DMS53 treated with DMSO at 0.1 percent for 48 hours (cell line): Measurements from ENCODE around the gene CMTR1.
"Not testable (repeated sequence)": the region's sequence is repeated elsewhere in the genome, so short reads cannot be mapped to it uniquely, and the experiment has no call there.

ENCODE experiments used
- DNase-seq: peaks from one replicate; lab custom pipeline; 2025; ENCODE audit not compliant: unreplicated experiment; lab: John Stamatoyannopoulos, UW

CMTR1 gene

DNA sequence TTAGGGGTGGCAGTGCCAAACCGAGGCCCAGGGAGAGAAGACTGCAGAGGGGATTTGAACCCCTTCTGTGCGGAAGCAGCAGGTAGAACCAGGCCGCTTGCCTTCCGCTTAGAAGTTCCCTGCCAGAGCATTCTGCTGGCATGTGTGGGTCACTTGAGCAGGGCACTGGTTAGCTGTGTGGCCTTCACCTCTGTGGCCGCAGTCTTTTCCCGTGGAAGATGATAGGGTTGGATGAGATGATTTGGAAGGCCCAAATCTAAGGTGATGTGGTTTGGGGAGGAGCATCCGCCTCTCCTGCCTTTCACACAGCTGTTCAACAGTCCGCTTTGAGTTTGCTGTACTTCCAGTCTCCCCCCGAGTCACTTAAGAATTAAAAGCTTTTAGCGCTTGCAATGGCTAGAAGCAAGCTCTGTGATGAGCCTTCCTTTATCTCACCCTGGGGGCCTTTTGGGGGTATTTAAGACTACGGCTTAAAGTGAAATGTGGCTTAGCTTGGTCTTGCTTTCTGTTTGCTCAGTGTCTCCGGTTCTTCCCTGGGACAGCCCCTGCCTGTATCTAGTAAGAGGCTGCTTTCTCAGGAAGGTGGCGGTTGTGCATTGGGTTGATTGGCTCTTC is 743 bp downstream of the CMTR1 start:
- no peak for DNase-seq

DNA sequence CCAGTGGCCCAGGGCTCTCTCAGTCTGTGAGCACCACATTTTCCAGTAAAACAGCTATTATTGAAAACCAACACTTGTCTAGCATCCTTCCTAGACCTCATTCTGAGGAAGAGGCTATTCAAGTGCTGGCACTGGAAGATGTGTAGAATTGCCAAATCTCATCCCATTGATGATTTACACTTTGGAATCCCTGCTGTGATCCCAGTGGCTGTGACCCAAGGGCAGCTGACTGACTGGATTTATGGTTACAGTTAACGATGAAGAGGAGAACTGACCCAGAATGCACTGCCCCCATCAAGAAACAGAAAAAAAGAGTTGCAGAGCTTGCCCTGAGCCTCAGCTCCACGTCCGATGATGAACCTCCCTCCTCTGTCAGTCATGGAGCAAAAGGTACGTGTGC is 2.4 kb downstream of the CMTR1 start:
- DNase-seq = no peak

DNA sequence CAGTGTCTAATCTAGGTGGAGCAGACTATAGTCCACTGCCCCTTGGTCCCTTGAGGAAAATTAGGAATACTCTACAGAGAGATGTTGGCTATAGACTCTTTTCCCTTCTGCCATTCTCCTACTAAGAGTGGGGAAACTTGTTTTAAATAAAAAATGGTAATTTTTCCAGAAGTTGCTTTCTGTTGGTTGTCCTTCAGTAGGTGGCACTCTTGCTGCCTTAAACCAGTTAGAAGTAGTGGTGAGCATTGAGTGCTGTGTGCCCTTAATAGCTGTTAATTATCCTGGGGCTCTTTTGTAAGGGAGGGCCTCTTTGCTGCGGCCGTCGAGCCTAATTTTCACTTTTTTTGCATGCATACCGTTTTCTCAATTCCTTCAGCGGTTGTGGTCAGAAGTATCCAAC is 2.8 kb downstream of the CMTR1 start:
- DNase-seq = no peak

DNA sequence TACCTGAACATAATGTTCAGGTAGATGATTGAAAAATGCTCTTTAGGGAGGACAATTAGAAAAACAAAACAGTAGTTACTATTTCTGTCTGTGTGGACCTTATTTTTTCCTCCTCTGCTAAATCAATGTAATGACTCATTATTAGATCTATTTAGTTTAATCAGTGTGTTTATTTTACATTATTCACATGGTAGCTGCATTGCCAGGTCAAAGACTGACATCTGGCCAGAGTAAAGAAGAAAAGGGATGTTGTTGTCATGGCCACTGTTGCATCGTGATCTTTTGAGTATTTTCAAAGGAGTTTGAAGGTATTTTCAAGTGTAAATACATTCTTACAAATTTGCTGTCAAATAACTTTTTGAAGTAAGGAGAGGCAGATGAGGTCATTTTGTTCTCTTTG is 5.9 kb downstream of the CMTR1 start:
- no peak for DNase-seq

DNA sequence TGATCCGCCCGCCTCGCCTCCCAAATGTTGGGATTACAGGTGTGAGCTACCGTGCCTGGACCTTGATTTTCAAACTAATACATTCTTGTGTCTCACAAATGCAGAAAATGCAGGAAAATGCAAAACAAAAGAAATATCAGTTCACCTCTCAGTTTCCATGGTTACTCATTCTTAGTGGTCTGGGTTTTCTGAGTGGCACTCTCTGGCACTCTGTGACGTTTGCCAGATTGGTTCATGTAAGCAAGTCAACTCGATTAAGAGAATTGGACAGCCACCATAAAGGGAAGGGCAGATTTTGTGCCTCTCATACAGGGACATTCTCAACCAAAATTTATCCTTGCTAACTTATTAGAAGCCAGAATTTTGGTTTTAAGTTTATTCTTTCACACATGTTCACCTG is 8.6 kb downstream of the CMTR1 start:
- DNase-seq = no peak

DNA sequence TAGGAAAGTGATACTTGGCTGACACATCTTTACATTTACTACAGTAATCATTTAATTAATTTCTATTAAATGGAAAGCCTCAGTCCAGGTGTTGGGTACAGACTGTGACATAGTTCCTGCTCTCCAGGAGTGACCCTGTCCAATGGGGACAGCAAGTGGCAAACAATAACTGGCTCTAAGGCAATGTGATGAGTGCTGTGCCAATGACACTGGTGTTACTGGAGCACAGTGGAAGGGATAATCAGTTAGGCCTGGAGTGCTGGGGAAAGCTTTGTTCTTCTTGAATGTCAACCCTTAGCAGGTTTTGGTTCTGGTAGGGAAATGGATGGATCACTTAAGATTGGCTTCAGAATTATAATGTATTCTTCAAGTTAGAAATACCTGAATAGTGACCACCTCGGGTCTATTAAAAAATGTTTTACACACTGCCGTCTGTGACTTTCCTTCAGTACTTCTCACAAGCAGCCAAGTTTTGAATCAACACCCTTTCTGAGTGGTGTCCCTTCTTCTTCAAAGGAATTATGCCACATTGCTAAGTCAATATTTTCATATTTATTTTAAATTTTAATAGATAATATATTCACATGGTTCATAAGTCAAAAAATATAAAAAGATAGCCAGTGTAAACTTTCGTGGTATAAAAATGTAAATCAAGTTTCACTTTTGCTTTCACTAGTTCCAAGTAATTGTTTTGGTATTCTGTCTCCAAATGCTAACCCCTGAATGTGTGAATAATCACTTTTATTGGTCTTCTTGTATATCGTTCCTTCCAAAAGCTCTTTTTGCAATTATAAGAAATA is 9.6 kb downstream of the CMTR1 start:
- no peak for DNase-seq

DNA sequence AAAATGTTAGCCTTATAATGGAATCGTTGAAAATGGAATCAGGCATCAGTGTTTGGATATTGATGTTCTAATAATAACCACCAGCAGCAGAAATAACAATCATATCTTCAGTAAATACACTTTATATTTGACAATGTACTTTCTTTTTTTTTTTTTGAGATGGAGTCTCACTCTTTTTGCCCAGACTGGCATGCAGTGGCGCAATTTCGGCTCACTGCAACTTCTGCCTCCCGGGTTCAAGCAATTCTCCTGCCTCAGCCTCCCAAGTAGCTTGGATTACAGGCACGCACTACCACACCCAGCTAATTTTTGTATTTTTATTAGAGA is 10.2 kb downstream of the CMTR1 start:
- not testable (repeated sequence) for DNase-seq

DNA sequence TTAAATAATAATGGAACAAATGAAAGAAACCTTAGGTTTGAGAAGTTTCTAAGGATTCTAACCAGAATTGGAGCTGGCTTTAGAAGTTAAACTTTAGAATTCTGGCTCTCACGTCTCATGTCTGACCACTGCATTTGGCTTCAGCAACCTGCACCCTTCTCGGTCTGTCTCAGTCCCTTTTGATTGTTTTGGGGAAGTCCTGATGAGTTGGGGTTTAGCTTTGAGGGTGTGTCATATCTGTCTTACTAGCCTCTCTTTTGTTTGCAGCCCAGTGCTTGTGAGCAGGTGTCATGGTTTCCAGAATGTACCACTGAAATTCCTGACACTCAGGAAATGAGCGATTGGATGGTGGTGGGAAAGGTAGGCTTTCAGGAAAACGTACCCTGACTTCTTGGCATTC is 17.0 kb downstream of the CMTR1 start:
- DNase-seq = no peak

DNA sequence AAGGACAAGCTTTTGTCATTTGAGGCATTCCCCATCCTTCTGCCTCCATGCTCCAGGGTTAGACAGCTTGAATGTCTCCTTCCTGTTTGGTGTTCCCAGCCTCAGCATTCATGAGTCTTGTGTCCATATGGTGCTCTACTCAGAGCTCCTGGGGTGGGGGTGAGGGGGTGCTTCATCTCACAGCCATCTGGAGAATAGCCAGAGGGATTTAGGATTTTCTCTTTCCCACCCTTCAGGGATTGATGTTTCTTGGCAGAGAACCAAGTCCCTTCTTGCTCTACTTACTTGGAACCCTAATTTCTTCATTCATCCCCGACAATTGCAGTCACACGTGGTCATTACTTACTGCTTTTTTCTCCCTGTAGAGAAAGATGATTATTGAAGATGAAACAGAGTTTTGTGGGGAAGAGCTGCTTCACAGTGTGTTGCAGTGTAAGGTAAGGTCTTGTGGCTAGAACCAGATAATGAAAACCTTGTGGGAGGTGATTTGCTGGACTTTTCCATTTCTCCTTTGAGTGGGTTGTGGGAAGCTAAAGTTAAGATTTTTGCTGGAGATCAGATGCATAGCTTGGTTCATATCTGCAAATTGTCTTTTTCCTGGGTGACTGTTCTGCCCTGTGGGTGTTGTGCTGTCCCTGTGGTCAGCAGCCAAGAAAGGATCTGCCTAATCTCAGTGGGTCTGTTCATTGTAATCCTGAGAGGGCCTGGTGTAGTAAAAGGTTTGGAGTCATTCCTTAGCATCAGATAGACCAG is 18.6 kb downstream of the CMTR1 start:
- no peak for DNase-seq

DNA sequence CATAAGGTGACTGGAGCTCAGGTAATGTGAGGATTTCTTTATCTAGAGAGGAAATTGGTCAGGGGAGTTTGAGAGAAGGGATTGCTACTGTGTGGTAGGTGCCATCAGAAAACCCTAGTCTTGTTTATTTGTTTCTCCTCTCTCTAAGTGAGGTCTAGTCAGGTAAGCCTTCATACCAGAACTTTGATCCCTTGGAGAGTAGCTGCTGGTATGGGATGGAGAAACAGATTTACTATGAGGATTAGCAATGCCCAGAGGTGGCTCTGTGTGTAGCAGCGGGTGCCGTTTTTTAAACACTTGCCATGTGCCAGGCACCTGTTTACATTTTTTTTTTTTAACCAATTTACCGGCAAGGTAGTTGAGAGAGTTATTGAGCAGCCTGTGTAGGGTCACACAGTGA is 19.5 kb downstream of the CMTR1 start:
- DNase-seq = no peak

DNA sequence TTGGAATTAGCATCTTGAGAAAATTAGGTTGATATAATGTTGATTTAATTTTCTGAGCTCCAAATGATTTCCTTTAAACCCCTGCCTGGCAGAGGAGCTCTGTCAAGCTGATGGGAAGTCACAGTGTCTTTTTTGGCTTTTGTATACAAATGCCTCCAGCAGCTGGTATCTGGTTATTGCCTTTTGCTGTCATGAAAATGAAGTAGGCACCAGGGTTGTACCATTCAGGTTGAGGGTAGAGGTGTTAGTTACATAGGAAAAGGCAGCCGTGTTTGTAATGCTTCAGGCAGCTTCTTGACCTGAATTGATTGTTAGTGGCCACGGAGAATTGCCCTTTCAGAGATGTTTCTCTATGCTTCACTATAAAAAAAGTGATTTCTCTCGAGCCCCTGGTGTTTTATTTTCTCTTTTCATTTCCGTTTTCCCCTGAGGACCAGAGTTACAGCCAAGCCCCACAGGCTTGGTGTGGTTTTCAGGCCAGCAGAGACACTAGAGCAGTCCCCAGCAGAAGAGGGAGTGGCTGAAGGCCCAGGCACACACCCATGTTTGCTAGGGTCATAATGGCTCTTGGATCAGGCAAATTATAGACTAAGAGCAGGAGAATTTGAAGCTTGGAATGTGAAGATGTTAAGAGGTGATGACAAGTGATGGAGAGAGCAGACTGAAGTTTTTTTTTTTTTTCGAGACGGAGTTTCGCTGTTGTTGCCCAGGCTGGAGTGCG is 21.6 kb downstream of the CMTR1 start:
- no peak for DNase-seq

DNA sequence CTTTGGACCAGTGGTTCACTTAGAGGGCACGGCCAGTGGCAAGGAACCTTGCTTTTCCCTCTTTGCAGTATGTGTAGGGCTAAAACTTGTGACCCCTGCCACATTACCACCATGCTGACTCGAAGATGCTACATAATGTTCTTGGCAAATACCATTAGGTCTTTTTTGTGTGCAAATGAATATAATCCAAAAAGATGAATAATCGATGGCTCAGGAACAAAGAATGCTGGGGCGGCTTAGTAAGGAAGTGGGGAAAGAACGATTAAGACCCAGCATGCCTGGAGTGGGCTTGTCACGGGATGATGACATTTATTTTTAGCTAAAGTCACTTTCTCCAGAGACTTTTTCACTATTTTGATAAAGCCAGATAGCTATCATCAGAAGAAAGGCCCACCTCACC is 23.1 kb downstream of the CMTR1 start:
- DNase-seq = no peak

DNA sequence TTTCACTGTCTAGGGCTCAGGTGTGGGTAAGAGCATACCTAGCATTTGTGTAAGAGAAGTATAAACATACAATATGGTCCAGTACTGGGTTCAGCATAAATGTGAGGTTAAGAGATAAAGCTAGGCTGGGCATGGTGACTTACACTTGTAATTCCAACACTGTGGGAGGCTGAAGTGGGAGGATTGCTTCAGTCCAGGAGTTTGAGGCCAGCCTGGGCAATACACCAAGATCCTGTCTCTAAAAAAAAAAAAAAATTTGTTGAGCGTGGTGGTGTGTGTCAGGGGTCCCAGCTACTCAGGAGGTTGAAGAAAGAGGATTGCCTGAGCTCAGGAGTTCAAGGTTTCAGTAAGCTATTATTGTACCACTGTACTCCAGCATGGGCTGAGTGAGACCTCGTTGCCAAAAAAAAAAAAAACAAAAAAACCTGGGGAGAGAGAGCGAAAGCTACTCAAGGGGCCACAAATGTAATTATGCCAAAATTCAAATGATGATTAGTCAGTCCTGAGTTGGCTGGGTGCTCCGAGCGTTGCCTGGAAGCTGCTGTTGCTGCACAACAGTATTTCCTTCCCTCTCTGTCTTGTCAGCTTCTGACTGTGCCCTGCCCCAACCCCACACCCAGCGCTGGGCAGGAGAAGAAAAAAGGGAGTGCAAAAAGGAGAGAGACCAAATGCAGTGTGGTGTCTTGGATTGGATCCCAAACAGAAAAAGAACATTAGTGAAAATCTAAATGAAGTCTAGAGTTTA is 24.0 kb downstream of the CMTR1 start:
- DNase-seq = no peak

DNA sequence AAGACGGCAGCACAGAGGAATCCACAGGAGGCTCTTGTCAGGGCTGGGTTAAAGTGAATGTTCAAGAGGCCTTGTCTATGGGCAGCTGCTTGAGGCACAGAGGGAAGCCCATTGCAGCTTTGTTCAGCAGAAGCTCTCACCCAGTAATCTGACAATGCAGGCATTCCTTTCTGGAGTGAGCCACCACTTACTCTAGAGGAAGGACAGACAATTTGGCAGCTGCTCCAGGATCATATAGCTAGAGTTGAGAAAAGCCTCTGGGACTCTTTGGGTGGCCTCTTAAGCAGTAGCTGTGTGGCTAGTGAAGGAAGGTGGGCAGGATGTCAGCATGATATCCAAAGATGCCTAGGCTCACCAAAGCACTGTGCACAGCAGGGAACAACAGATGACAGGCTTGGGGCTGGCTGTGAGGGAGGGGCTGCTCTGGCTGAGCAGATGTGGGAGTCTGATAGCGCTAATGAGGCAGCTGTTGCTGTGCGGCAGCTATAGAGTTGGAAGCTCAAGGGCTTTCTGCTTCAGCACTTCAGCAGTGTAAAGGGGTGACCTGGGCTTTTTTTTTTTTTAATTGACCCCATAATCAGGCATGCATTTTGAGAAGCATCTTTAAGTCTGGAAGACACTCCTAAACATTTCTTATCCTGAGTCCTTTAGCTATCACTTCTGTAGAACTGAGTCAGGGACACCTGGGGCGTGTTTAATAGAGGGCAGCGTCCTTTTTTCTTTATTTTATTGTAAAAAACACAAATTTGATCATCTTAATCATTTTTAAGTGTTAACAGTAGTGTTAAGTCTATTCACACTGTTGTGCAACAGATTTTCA is 27.2 kb downstream of the CMTR1 start:
- no peak for DNase-seq

DNA sequence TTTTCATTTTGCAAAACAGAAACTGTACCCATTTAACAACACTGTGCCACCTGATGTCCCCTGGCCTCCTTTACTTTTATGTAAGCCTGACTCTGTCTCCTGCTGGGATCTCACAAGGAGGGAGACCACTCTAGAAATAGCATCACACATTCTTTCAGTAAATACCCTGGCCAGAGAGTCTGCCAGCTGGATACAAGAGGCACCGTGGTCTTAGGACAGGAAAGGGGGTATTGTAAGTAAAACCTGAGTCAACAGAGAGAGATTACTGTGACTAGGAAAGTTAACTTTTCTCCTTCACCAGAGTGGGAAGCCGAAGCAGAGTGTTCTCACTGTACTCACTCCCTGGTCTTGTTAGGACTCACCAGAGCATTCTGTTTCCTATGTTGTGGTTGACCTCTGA is 27.8 kb downstream of the CMTR1 start:
- no peak for DNase-seq

DNA sequence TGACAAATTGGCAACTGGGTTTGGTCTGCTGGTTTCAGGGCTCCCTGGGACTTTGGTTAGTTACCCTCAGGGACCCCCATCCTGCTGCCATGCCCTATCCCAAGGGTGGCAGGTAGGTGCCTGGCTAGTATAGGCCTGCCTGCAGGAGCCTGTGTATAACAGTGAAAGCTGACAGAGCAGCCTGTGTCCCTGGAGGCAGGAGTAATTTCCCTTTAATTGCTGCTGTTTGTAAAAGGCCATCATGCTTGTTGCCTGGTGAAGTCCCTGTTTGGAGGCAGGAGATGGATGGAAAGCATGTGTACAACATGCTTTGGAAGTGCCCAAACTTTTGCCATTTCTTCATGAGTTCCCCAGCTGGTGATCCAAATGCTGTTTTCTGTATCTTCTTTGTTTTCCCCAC is 30.1 kb downstream of the CMTR1 start:
- DNase-seq = no peak

DNA sequence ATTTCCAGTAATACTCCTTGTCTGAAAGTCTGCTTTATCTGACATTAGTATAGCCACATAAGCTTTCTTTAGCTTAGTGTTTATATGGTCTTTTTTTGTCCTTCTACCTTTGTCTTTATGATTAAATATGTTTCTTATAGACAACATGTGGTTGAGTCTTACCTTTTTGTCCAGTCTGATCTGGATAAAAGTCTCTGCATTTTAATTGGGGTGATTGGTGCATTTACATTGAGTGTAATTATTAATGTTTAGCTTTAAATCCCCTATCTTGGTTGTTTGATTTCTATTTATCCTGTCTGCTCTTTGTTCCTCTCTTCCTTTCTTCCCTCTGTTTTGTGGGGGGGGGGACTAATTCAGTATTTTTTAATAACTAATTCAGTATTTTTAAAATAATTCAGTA is 34.7 kb downstream of the CMTR1 start:
- DNase-seq = no peak

DNA sequence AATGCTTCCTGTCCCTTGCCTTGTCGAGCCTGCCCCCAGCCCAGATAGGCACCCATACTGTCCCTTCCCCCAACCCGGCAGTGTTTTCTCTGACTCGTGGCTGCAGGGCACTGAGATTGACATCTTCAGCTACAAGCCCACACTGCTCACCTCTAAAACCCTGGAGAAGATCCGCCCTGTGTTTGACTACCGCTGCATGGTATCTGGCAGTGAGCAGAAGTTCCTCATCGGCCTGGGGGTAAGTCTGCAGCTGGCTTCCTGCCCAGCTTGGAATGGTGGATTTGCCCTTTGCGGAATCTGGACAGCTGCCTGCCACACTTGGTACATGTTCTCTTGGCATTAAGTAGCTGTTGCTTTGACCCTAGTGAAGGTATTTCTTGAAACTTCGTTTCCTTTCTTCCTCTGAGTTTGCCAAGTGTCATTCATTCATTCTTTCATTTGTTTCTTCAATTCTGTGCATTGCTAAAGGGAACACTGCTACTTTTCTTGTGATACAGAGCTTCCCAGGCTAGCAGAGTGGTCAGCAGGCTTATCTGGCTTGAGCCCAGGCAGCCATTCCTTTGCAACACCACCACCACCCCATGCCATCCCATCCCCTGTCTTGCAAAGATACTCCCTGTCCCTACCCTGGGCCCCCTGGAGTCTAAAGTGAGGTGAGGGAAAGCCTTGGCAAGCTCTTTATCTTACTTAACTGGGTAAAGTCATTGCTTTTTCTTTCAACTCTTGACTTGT is 40.5 kb downstream of the CMTR1 start:
- DNase-seq = no peak

DNA sequence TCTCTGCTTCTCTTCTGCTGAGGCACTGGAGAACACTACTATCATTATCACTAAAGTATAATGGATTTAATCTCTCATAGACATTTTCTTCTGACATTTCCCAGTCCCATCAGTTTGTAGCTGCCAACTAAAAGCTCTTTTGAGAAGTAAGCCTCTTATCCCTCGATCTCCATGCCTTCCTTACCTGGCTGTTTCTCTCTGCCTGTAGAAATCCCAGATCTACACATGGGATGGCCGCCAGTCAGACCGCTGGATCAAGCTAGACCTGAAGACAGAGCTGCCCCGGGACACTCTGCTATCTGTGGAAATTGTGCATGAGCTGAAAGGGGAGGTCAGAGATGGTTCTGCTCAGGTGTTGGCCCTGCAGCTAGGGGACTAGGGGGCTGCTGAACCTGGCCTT is 41.3 kb downstream of the CMTR1 start:
- no peak for DNase-seq

DNA sequence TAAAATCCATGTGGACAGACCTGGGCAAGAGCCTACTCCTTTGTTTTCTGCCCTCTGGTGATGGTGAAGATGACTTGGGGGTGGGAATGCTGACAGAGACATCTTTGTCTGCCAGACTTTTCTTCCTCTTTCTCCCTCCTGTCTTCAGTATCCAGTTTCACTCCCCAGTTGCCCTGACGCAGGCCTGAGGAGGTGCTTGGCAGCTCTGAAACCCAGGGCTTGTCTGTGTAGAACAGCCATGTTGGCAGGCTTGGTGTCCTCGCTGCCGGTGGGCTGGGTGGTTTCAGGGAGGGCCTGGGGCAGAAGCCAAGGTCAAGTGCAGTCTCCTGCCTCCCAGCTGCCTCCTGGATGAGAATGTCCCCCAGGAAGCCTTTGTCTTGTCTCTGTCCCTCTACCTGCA is 44.2 kb downstream of the CMTR1 start:
- DNase-seq = no peak
